Measurements from ENCODE around the gene CCDC185.

GRCh38 chr1:223386013-223386412 is 7.2 kb upstream of the CCDC185 start:
- TF ChIP-seq, protein P1, sequence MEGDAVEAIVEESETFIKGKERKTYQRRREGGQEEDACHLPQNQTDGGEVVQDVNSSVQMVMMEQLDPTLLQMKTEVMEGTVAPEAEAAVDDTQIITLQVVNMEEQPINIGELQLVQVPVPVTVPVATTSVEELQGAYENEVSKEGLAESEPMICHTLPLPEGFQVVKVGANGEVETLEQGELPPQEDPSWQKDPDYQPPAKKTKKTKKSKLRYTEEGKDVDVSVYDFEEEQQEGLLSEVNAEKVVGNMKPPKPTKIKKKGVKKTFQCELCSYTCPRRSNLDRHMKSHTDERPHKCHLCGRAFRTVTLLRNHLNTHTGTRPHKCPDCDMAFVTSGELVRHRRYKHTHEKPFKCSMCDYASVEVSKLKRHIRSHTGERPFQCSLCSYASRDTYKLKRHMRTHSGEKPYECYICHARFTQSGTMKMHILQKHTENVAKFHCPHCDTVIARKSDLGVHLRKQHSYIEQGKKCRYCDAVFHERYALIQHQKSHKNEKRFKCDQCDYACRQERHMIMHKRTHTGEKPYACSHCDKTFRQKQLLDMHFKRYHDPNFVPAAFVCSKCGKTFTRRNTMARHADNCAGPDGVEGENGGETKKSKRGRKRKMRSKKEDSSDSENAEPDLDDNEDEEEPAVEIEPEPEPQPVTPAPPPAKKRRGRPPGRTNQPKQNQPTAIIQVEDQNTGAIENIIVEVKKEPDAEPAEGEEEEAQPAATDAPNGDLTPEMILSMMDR (conservative IDR thresholded peaks at IDR 0.05 in 1 of 2, IDR thresholded peaks at IDR 0.05 in 1 of 2; ENCODE audit: low read depth in 1 of 2, low read length in 2 of 2): no peak
- TF ChIP-seq EZH2 (IDR thresholded peaks at IDR 0.05; ENCODE audit: low read length, missing control alignments): no peak
